AG04450 (cell line): ENCODE data around the gene SLC13A1. TPM values are rescaled to one million over a fixed set of nuclear protein-coding genes. Genes with fewer than 3 reads are reported as not detected.

Experiments used
- CTCF ChIA-PET: fragments of 300-600, 350-600 bp; formaldehyde crosslinking; extraction: SDS; loops from one replicate; lab custom pipeline; 2022; ENCODE audit warnings: antibody characterized with exemption, inconsistent platforms; lab: Charles Lee
- POLR2A ChIA-PET: fragments of 350-600 bp; formaldehyde crosslinking; extraction: SDS; loops from one replicate; lab custom pipeline; 2021; ENCODE audit warnings: antibody characterized with exemption, inconsistent platforms; lab: Yijun Ruan, JAX
- DNase-seq: peaks from one replicate; pipeline ENCODE4 v3.0.0-alpha.2; 2011; ENCODE audit warnings: low read depth, low spot score
- H3K27ac ChIP-seq: one replicate; pipeline ENCODE4 v1.5.1; 2012; ENCODE audit warnings: low read depth, low read length, control low read depth
- H3K27me3 ChIP-seq: one replicate; pipeline ENCODE4 v1.6.0; 2012; ENCODE audit warnings: low read length; ENCODE audit not compliant: control insufficient read depth, insufficient read depth
- H3K4me3 ChIP-seq: 2 replicates; pipeline ENCODE4 v1.5.1; 2011; ENCODE audit warnings: mild to moderate bottlenecking, low read depth, low read length, control low read depth
- H3K9me3 ChIP-seq: 2 replicates; pipeline ENCODE4 v1.5.1; 2012; ENCODE audit warnings: low read length; ENCODE audit not compliant: control insufficient read depth, insufficient read depth
- polyA plus RNA-seq: library from polyadenylated mRNA; depleted of rRNA; stranded (reverse); fragments of >200 nt; gene quantifications from 2 replicates; pipeline ENCODE4 v1.2.3, GENCODE V29; 2011
- TF ChIP-seq, protein P1 (sequence below): IDR thresholded peaks from 2 replicates; pipeline ENCODE4 v1.5.1; 2011; ENCODE audit warnings: low read depth, low read length, control low read depth, inconsistent platforms

Gene SLC13A1
- polyA plus RNA-seq, 1 experiment: not detected

DNA sequence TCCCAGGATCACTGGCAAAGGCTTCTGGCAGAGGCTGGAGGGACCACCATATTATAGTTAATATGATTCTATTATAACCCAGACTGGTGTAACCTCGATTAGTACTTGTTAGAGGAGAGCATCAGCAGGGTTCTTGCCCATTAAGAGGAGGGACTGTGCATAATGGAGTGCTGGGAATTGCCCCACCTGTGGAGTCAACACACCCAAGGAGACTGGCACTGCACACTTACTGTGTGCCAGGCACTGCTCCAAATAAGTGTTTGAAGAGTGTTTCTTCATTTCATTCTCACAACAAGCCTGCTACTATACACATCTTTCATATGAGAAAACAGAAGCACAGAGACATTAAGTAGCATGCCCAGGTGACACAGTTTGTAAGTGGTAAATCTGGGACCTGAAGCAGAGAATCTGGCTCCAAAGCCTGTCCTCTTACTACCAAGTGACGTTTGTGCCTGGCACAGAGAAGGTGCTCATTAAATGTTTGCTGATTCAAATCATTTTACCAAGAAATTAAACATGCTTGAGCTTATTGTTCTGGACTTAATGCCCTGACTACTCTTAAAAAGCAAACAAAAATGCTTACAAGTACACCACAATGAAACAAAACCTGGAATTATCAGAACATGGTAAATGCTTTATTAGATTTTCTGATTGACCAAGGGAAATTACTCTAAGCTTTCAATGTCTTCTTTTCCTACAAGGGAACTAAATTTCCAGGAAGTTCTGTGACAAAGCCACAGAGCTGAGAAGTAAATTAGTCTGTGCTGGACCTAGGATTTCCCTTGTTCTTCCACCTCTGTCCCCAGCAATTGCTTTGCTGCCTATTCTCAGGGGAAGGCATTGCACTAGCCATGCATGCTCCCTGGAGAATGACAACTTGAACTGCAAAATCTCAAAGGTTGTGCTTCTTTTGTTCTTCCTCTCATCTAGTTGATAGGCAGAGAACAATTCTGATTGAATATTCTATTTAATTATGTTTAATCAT lies 809 bp downstream of the SLC13A1 start:
- Histone ChIP-seq H3K4me3 (no peak overlapping the region), H3K27me3 (no peaks in the 10 kb centered on the region), H3K9me3 (peaks cover 3% of the 10 kb centered on the region; the same call in 1 of the 2 replicates), H3K27ac (no peak overlapping the region)
- DNase-seq: no peak
- ChIA-PET POLR2A (no interaction called here), CTCF (no interaction called here)
- TF ChIP-seq, protein P1, sequence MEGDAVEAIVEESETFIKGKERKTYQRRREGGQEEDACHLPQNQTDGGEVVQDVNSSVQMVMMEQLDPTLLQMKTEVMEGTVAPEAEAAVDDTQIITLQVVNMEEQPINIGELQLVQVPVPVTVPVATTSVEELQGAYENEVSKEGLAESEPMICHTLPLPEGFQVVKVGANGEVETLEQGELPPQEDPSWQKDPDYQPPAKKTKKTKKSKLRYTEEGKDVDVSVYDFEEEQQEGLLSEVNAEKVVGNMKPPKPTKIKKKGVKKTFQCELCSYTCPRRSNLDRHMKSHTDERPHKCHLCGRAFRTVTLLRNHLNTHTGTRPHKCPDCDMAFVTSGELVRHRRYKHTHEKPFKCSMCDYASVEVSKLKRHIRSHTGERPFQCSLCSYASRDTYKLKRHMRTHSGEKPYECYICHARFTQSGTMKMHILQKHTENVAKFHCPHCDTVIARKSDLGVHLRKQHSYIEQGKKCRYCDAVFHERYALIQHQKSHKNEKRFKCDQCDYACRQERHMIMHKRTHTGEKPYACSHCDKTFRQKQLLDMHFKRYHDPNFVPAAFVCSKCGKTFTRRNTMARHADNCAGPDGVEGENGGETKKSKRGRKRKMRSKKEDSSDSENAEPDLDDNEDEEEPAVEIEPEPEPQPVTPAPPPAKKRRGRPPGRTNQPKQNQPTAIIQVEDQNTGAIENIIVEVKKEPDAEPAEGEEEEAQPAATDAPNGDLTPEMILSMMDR: no peak

DNA sequence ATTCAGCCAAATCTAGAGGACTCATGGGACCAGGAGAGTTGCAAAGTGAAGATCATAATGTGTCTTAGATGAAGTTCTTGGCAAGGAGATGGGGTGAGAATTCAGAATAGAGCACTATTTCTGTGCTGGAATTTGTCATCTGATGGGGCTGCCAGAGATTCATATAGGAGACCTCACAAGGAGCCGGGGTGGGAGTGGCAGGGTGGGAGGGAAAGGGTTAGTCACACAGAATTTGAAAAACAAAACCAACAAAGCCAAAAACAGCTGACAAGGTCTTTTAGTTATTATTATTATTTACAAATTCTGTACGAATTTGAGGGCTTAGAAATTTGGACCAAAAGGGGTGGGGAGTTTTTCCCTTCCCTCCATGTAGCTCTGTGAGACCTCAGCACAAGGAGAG lies 1.7 kb downstream of the SLC13A1 start:
- POLR2A ChIA-PET: no interaction called here
- Histone ChIP-seq H3K4me3 (no peak overlapping the region), H3K9me3 (peaks cover 3% of the 10 kb centered on the region; the same call in 1 of the 2 replicates), H3K27ac (no peak overlapping the region), H3K27me3 (no peaks in the 10 kb centered on the region)
- TF ChIP-seq, protein P1: no peak
- DNase-seq: no peak
- CTCF ChIA-PET: no interaction called here

DNA sequence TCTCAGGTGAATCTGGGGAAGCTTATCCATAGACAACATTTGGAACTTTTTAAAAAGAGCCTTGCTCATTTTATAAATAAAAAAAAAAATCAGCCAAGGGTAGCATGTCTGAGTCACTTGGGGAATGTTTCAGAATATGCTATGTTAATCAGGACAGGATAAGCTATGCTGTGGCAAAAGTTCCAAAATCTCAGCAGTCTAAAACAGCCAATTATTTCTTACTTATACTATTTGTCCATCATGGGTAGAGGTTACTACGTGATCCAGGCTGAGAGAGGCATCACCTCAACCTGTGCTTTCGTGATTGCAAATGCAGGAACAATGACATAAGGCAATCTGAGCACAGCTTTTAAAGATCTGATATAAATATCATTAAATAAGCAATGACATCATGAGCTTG lies 6.5 kb downstream of the SLC13A1 start:
- DNase-seq: no peak
- H3K27ac ChIP-seq: no peak overlapping the region
- no peaks in the 10 kb centered on the region for H3K27me3 ChIP-seq
- POLR2A ChIA-PET: no interaction called here
- H3K4me3 ChIP-seq: no peak overlapping the region
- CTCF ChIA-PET: no interaction called here
- TF ChIP-seq, protein P1: no peak
- peaks cover 3% of the 10 kb centered on the region for H3K9me3 ChIP-seq

DNA sequence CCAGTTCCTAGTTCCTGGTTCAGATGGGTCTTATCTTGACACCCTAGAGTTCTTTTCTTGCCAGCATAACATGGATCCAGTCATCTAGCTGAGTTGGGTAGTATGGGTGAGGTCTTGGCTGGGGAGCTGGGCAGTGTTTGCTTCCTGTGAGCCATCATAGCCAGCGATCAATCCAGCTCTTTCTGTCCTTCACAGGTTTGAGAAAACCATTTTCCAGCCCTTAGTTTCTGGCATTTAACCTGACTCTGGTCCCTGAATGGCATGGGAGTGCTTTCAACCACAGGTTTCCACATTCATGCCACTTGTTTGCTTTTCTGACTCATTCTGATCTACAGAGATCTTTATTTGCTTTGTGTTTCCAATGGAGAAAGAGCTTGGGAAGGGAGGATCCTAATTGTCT lies 8.6 kb downstream of the SLC13A1 start:
- TF ChIP-seq, protein P1: no peak
- CTCF ChIA-PET: no interaction called here
- Histone ChIP-seq H3K4me3 (no peak overlapping the region), H3K27me3 (no peaks in the 10 kb centered on the region), H3K27ac (no peak overlapping the region), H3K9me3 (peaks cover 3% of the 10 kb centered on the region)
- POLR2A ChIA-PET: no interaction called here
- DNase-seq: no peak
